H1 (cell line): ENCODE results near the gene RHO. TPM values are rescaled to one million over a fixed set of nuclear protein-coding genes. Genes with fewer than 3 reads are reported as not detected.

Experiments used
- CTCF ChIA-PET: fragments of 300-600 bp; sonication (Branson Sonifier 250); formaldehyde crosslinking; loops from one replicate; lab custom pipeline; 2021; ENCODE audit not compliant: partially characterized antibody; lab: Charles Lee
- POLR2A ChIA-PET: fragments of 300-600 bp; sonication (Branson Sonifier 250); formaldehyde crosslinking; loops from one replicate; lab custom pipeline; 2021; ENCODE audit warnings: inconsistent platforms; ENCODE audit not compliant: partially characterized antibody; lab: Charles Lee
- DNase-seq, 2 experiments: peaks; one replicate each; pipeline versions ENCODE4 v3.0.0 to v3.0.0-alpha.2; 2010 to 2022; ENCODE audit warnings: low spot score in 2 of 2, low read depth in 1 of 2, mixed read lengths in 1 of 2
- FAIRE-seq: peaks from 2 replicates; lab custom pipeline; 2011; peaks lifted over from hg19 to GRCh38; lab: Jason Lieb, UNC
- H2AFZ ChIP-seq: 2 replicates; pipeline ENCODE4 v1.8.1; 2012; ENCODE audit warnings: low read length, inconsistent platforms
- H2AK5ac ChIP-seq: 2 replicates; pipeline ENCODE4 v1.6.1; 2013; ENCODE audit warnings: low read depth, low read length
- H2BK120ac ChIP-seq: replicated peaks from 2 replicates; pipeline ENCODE3; 2013; ENCODE audit warnings: low read depth, low read length, inconsistent platforms
- H2BK12ac ChIP-seq: 2 replicates; pipeline ENCODE4 v1.6.1; 2013; ENCODE audit warnings: low read depth, low read length
- H2BK15ac ChIP-seq: 2 replicates; pipeline ENCODE4 v1.6.1; 2013; ENCODE audit warnings: low read length
- H2BK20ac ChIP-seq: 2 replicates; pipeline ENCODE4 v1.6.1; 2013; ENCODE audit warnings: low read length
- H2BK5ac ChIP-seq: 2 replicates; pipeline ENCODE4 v1.6.1; 2013; ENCODE audit warnings: low read depth, low read length
- H3K14ac ChIP-seq: 2 replicates; pipeline ENCODE4 v1.6.1; 2013; ENCODE audit warnings: inconsistent platforms; ENCODE audit not compliant: insufficient read length
- H3K18ac ChIP-seq: 2 replicates; pipeline ENCODE4 v1.6.1; 2013; ENCODE audit warnings: low read length; ENCODE audit errors: extremely low read depth
- H3K23ac ChIP-seq: 2 replicates; pipeline ENCODE4 v1.6.1; 2013; ENCODE audit warnings: inconsistent platforms; ENCODE audit not compliant: insufficient read length
- H3K23me2 ChIP-seq: 2 replicates; pipeline ENCODE4 v1.6.1; 2013; ENCODE audit warnings: low read depth, low read length
- H3K27ac ChIP-seq: 2 replicates; pipeline ENCODE4 v1.6.1; 2011; ENCODE audit warnings: low read depth, low read length, inconsistent platforms
- H3K27me3 ChIP-seq, 4 experiments: replicated peaks in 1 of 4; 1 replicate in 1 of 4; 2 replicates in 3 of 4; pipeline versions ENCODE4 v1.6.1 to v1.8.1; 2011 to 2013; ENCODE audit warnings: low read length in 3 of 4, mild to moderate bottlenecking in 3 of 4, inconsistent platforms in 2 of 4, mixed read lengths in 2 of 4, moderate library complexity in 1 of 4; ENCODE audit not compliant: control insufficient read depth in 3 of 4, insufficient read depth in 3 of 4; ENCODE audit errors: extremely low read depth in 1 of 4
- H3K36me3 ChIP-seq, 4 experiments: 2 replicates each; pipeline versions ENCODE4 v1.6.1 to v1.8.1; 2011 to 2013; ENCODE audit warnings: mild to moderate bottlenecking in 4 of 4, low read length in 3 of 4, moderate library complexity in 2 of 4, control low read depth in 1 of 4, inconsistent platforms in 1 of 4; ENCODE audit not compliant: insufficient read depth in 4 of 4, control insufficient read depth in 2 of 4
- H3K4ac ChIP-seq: replicated peaks from 2 replicates; pipeline ENCODE3; 2013; ENCODE audit warnings: low read length, low read depth, mixed read lengths, inconsistent platforms; ENCODE audit not compliant: insufficient read length
- H3K4me1 ChIP-seq, 4 experiments: replicated peaks in 1 of 4; 1 replicate in 1 of 4; 2 replicates in 3 of 4; pipeline versions ENCODE4 v1.6.1 to v1.8.1; 2011 to 2013; ENCODE audit warnings: low read length in 3 of 4, inconsistent platforms in 2 of 4, mixed read lengths in 1 of 4; ENCODE audit not compliant: insufficient read depth in 4 of 4, control insufficient read depth in 3 of 4
- H3K4me2 ChIP-seq, 2 experiments: 2 replicates each; pipeline versions ENCODE4 v1.6.1 to v1.8.1; 2011 to 2013; ENCODE audit warnings: low read depth in 2 of 2, low read length in 2 of 2, control low read depth in 1 of 2, inconsistent platforms in 1 of 2, mild to moderate bottlenecking in 1 of 2; ENCODE audit not compliant: insufficient read depth in 1 of 2
- H3K4me3 ChIP-seq, 4 experiments: fragments of 200-600, 300-600 bp in 1 of 4; sonication (generic), shearing (Covaris generic), sonication (Bioruptor Twin) in 1 of 4; 2 replicates each; pipeline versions ENCODE4 v1.5.1 to v1.8.1; 2011 to 2016; ENCODE audit warnings: low read length in 4 of 4, low read depth in 3 of 4, control low read depth in 2 of 4, inconsistent platforms in 2 of 4, mild to moderate bottlenecking in 2 of 4, mixed read lengths in 1 of 4, moderate library complexity in 1 of 4; ENCODE audit not compliant: insufficient read depth in 2 of 4; ENCODE audit errors: extremely low read depth in 1 of 4
- H3K56ac ChIP-seq: replicated peaks from 2 replicates; pipeline ENCODE3; 2013; ENCODE audit warnings: low read depth, mild to moderate bottlenecking, mixed read lengths, low read length, inconsistent platforms; ENCODE audit not compliant: insufficient read length
- H3K79me1 ChIP-seq: 2 replicates; pipeline ENCODE4 v1.6.1; 2013; ENCODE audit warnings: low read depth, low read length, control low read depth
- H3K79me2 ChIP-seq, 2 experiments: 2 replicates each; pipeline versions ENCODE4 v1.6.1 to v1.8.1; 2012 to 2013; ENCODE audit warnings: low read length in 2 of 2, mild to moderate bottlenecking in 2 of 2, inconsistent platforms in 1 of 2; ENCODE audit not compliant: insufficient read depth in 2 of 2, control insufficient read depth in 1 of 2
- H3K9ac ChIP-seq, 4 experiments: replicated peaks in 1 of 4; 1 replicate in 1 of 4; 2 replicates in 3 of 4; pipeline versions ENCODE4 v1.6.1 to v1.8.1; 2011 to 2013; ENCODE audit warnings: low read depth in 3 of 4, low read length in 3 of 4, control low read depth in 2 of 4, mild to moderate bottlenecking in 2 of 4, moderate library complexity in 2 of 4, inconsistent platforms in 1 of 4; ENCODE audit errors: extremely low read depth in 1 of 4
- H3K9me3 ChIP-seq, 2 experiments: 2 replicates each; pipeline versions ENCODE4 v1.6.1 to v1.8.1; 2012 to 2013; ENCODE audit warnings: mild to moderate bottlenecking in 2 of 2, moderate library complexity in 2 of 2, control low read depth in 1 of 2, inconsistent platforms in 1 of 2, low read depth in 1 of 2, low read length in 1 of 2, mixed read lengths in 1 of 2; ENCODE audit not compliant: insufficient read depth in 2 of 2
- H4K20me1 ChIP-seq, 2 experiments: replicated peaks in 1 of 2; 2 replicates each; pipeline versions ENCODE3 to v1.8.1; 2011 to 2013; ENCODE audit warnings: inconsistent platforms in 2 of 2, low read length in 2 of 2, mild to moderate bottlenecking in 1 of 2; ENCODE audit not compliant: insufficient read depth in 2 of 2, control insufficient read depth in 1 of 2
- H4K5ac ChIP-seq: 2 replicates; pipeline ENCODE4 v1.6.1; 2013; ENCODE audit warnings: low read length, low read depth, mixed read lengths, inconsistent platforms; ENCODE audit not compliant: insufficient read length
- H4K8ac ChIP-seq: 2 replicates; pipeline ENCODE4 v1.8.0; 2013; ENCODE audit warnings: mild to moderate bottlenecking, moderate library complexity, low read length, inconsistent platforms; ENCODE audit not compliant: insufficient read depth; ENCODE audit errors: extremely low read depth
- H4K91ac ChIP-seq: replicated peaks from 2 replicates; pipeline ENCODE3; 2013; ENCODE audit warnings: low read length, mixed read lengths, inconsistent platforms; ENCODE audit not compliant: insufficient read length
- CBX8 ChIP-seq: fragments of 300-800, 300-1000 bp; sonication (generic); IDR thresholded peaks from 2 replicates; pipeline ENCODE4 v1.7.1; 2016; ENCODE audit warnings: low read depth, low read length, borderline replicate concordance
- EZH2 ChIP-seq: fragments of 200-600 bp; sonication (generic); IDR thresholded peaks from 2 replicates; pipeline ENCODE4 v1.7.1; 2012; ENCODE audit warnings: low read depth, mild to moderate bottlenecking, moderate library complexity, low read length, inconsistent platforms; ENCODE audit not compliant: severe bottlenecking
- JUND ChIP-seq: IDR thresholded peaks from 2 replicates; pipeline ENCODE4 v1.6.1; 2011; ENCODE audit warnings: mild to moderate bottlenecking, improper control_type of control experiment, low read length
- SIRT6 ChIP-seq: IDR thresholded peaks from one replicate; pipeline ENCODE4 v1.7.1; 2012; ENCODE audit warnings: low read length, inconsistent platforms
- SP1 ChIP-seq: IDR thresholded peaks from 2 replicates; pipeline ENCODE4 v1.6.1; 2011; ENCODE audit warnings: low read depth, low read length
- SP2 ChIP-seq: IDR thresholded peaks from 2 replicates; pipeline ENCODE4 v1.6.1; 2012; ENCODE audit warnings: mild to moderate bottlenecking, low read length, inconsistent platforms
- ZNF274 ChIP-seq: IDR thresholded peaks from 2 replicates; pipeline ENCODE4 v1.7.0; 2012; ENCODE audit warnings: low read length, borderline replicate concordance; ENCODE audit errors: extremely low read depth
- WGBS, 2 experiments: shearing (Covaris generic) in 1 of 2; methylation state at CpG; one replicate each; pipeline versions ENCODE4 v1.1.6 to v1.1.7; 2013 to 2015; ENCODE audit warnings: low lambda C conversion rate in 2 of 2, mixed read lengths in 2 of 2, inconsistent platforms in 1 of 2, low coverage in 1 of 2, missing lambda C conversion rate in 1 of 2; ENCODE audit not compliant: insufficient replicate concordance in 2 of 2, insufficient coverage in 1 of 2, insufficient read length in 1 of 2; ENCODE audit errors: extremely low coverage in 1 of 2, missing lambda C conversion rate in 1 of 2; 5-methylcytosine and 5-hydroxymethylcytosine counted together
- polyA plus RNA-seq, 7 experiments: library from polyadenylated mRNA; depleted of rRNA in 3 of 7; stranded (reverse) in 5 of 7; unstranded in 2 of 7; fragments of >200 nt in 5 of 7; fragments of 200-250 nt in 2 of 7; gene quantifications; 1 replicate in 5 of 7; 2 replicates in 1 of 7; 4 replicates in 1 of 7; pipeline versions ENCODE4 v1.2.1 to v1.2.3, GENCODE V29; 2011 to 2013; ENCODE audit warnings: missing spikeins in 2 of 7, mixed read lengths in 2 of 7
- total RNA-seq: library from RNA; stranded (reverse); fragmentation: NEBNext Ultra II Directional; extraction: Animal tissue kit (Norgen Biotek cat#: 25700); gene quantifications from 2 replicates; pipeline ENCODE4 v1.2.1, GENCODE V29; 2021
- TF ChIP-seq, protein P1 (sequence below): IDR thresholded peaks from 2 replicates; pipeline ENCODE4 v1.6.1; 2012; ENCODE audit warnings: inconsistent platforms
- TF ChIP-seq, protein P2 (sequence below): IDR thresholded peaks from 2 replicates; pipeline ENCODE4 v1.6.1; 2011; ENCODE audit warnings: low read depth, mild to moderate bottlenecking, low read length; ENCODE audit not compliant: insufficient read depth
- TF ChIP-seq, protein P3 (sequence below): IDR thresholded peaks from 2 replicates; pipeline ENCODE4 v1.6.1; 2012; ENCODE audit warnings: low read length, inconsistent platforms

Gene RHO
- total and polyA plus RNA-seq, 2 of the 8 experiments (the other 6 are each of a cell fraction or from before 2014, with no cell fraction given) = not detected

DNA sequence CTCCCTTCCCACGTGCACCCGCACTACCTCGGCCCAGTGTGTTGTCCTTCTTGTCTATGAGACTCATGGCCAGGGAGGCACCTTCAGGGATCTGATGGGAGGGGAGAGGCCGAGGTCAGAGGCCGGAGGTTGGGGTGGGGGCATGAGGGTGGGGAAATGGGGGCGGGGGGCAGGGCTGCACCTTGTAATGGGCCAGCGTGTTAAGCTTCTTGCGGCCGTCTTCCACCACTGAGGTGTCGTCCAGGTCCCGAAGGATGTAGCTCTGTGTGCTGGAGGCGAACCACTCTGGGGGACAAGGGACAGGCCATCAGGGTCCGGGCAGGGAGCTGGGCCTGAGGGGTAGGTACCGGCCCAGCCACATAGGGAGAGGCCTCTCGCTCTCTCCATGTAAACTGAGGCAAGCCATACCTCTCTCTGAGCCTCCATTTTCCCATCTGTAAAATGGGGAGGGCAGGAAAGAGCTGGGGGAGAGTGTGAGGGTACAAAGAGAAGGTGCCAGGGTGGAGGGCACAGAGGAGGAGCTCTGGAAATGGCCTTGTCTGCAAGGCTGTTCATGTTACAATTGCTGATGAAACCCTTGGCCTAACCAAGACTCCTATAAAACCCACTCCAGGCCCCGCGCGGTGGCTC is 33.3 kb downstream of the RHO start:
- no peaks in the 10 kb centered on the region for H3K79me2 ChIP-seq
- H4K91ac ChIP-seq = no peak overlapping the region
- no peak overlapping the region for H2BK12ac ChIP-seq
- peaks cover 0 to 10% (median 5%) of the 10 kb centered on the region in 4 experiments; a peak in 4 of 7 replicates for H3K4me1 ChIP-seq
- no peak overlapping the region for H4K8ac ChIP-seq
- H3K18ac ChIP-seq = no peak overlapping the region
- no peaks in the 10 kb centered on the region for H3K27me3 ChIP-seq
- H3K9ac ChIP-seq = no peak overlapping the region
- H3K4ac ChIP-seq = no peak overlapping the region
- ChIA-PET POLR2A (interaction anchor here (0.9 to 1.3 kb wide), 2 partner anchors 14 to 35 kb away, joined by 3 read pairs; no protein-coding TSS in a partner anchor), CTCF (interaction anchor here (1.1 to 1.6 kb wide), 4 partner anchors 9 to 72 kb away, joined by 3 to 6 read pairs (median 4); partner anchors contain the start of gene PLXND1)
- H2AFZ ChIP-seq = no peak overlapping the region
- no peak overlapping the region; the same call in 1 of the 2 replicates for H2BK5ac ChIP-seq
- no peaks in the 10 kb centered on the region for H4K20me1 ChIP-seq
- no peak overlapping the region for H3K56ac ChIP-seq
- no peak overlapping the region for H2BK20ac ChIP-seq
- no peak overlapping the region for H4K5ac ChIP-seq
- H3K14ac ChIP-seq = no peak overlapping the region
- no peaks in the 10 kb centered on the region for H3K23me2 ChIP-seq
- H3K36me3 ChIP-seq = no peaks in the 10 kb centered on the region; a peak in 1 of 8 replicates
- H3K4me3 ChIP-seq = no peak overlapping the region
- no peaks in the 10 kb centered on the region for H3K9me3 ChIP-seq
- WGBS, 2 experiments = 97% methylated on average over 11 of the region's 18 CpGs; no CpG with 5 or more reads in 1 of the 2 experiments
- H2AK5ac ChIP-seq = no peak overlapping the region
- H2BK120ac ChIP-seq = no peak overlapping the region
- H3K27ac ChIP-seq = no peak overlapping the region
- no peak for FAIRE-seq
- H3K4me2 ChIP-seq = no peak overlapping the region
- H2BK15ac ChIP-seq = no peak overlapping the region
- no peaks in the 10 kb centered on the region for H3K79me1 ChIP-seq
- no peak overlapping the region for H3K23ac ChIP-seq
- no peak for DNase-seq
- TF ChIP-seq SIRT6 = no peak
- TF ChIP-seq SP1 = no peak
- TF ChIP-seq ZNF274 = no peak
- TF ChIP-seq, protein P1, sequence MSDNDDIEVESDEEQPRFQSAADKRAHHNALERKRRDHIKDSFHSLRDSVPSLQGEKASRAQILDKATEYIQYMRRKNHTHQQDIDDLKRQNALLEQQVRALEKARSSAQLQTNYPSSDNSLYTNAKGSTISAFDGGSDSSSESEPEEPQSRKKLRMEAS = no peak
- TF ChIP-seq, protein P2, sequence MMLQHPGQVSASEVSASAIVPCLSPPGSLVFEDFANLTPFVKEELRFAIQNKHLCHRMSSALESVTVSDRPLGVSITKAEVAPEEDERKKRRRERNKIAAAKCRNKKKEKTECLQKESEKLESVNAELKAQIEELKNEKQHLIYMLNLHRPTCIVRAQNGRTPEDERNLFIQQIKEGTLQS = no peak
- no peak for TF ChIP-seq JUND
- TF ChIP-seq SP2 = no peak
- TF ChIP-seq, protein P3, sequence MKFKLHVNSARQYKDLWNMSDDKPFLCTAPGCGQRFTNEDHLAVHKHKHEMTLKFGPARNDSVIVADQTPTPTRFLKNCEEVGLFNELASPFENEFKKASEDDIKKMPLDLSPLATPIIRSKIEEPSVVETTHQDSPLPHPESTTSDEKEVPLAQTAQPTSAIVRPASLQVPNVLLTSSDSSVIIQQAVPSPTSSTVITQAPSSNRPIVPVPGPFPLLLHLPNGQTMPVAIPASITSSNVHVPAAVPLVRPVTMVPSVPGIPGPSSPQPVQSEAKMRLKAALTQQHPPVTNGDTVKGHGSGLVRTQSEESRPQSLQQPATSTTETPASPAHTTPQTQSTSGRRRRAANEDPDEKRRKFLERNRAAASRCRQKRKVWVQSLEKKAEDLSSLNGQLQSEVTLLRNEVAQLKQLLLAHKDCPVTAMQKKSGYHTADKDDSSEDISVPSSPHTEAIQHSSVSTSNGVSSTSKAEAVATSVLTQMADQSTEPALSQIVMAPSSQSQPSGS = no peak
- no peak for TF ChIP-seq CBX8
- no peak for TF ChIP-seq EZH2
